Tibial artery (tissue), 4 donors: ENCODE measurements around the gene CLCN1.

ENCODE experiments used
- DNase-seq, 2 donors: peaks; one replicate each; pipeline ENCODE4 v3.0.0-alpha.2; 2019
- H3K27ac ChIP-seq, 2 donors: fragments of 200-600 bp; sonication (generic) in 1 of 2; 1 replicate in 1 of 2; 2 replicates in 1 of 2; pipeline ENCODE4 v1.5.1; 2018 to 2019; ENCODE audit warnings: mild to moderate bottlenecking in 1 of 2
- H3K27me3 ChIP-seq, 2 donors: fragments of 200-600 bp; sonication (generic) in 1 of 2; one replicate each; pipeline versions ENCODE4 v1.5.1 to v1.6.0; 2016 to 2019
- H3K36me3 ChIP-seq, 3 donors: fragments of 200-600 bp; sonication (generic) in 2 of 3; one replicate each; pipeline ENCODE4 v1.5.1; 2016 to 2019; ENCODE audit warnings: mild to moderate bottlenecking in 2 of 3
- H3K4me1 ChIP-seq, 4 donors: fragments of 200-600 bp; sonication (generic) in 2 of 4; 1 replicate in 3 of 4; 2 replicates in 1 of 4; pipeline ENCODE4 v1.5.1; 2016 to 2019
- H3K4me3 ChIP-seq, 2 donors: fragments of 200-600 bp; sonication (generic) in 1 of 2; 1 replicate in 1 of 2; 2 replicates in 1 of 2; pipeline ENCODE4 v1.5.1; 2018 to 2019; ENCODE audit warnings: mild to moderate bottlenecking in 2 of 2
- H3K9me3 ChIP-seq, 3 donors: fragments of 200-600 bp; sonication (generic) in 1 of 3; one replicate each; pipeline ENCODE4 v1.5.1; 2016 to 2019
- intact Hi-C: fragments of 100-400 bp; cut with DNase I; formaldehyde crosslinking; loops from one replicate; pipeline ENCODE4 v1.15.0; 2023; ENCODE audit warnings: low total_unique reads
- TF ChIP-seq, protein P1 (sequence below), 2 experiments: fragments of 200-600 bp in 1 of 2; fragments of 450-650 bp in 1 of 2; IDR thresholded peaks; one replicate each; pipeline ENCODE4 v1.5.1; 2017 to 2019; ENCODE audit warnings: antibody characterized with exemption in 2 of 2, mild to moderate bottlenecking in 1 of 2, moderate library complexity in 1 of 2

Gene CLCN1

DNA sequence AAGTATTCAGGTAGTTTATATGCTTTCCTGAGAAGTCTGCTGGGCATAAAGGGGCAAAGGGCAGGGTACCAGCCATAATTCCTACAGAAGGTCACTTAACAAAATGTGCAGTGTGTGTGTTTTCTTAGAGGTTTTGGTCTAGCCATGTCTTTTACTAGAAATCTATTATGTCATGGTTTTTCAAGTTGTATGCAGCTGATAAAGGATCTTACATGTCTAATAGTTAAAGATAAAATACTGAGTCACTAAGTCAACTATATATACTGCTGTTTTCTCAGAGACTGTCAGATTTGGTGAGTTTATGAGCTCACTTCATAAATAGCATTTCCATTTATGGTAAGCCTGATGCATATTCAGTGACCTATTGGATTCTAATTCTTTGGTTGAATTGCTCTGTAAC, 20.0 kb upstream of the CLCN1 start:
- Histone ChIP-seq H3K4me3 (no peak overlapping the region), H3K9me3 (no peaks in the 10 kb centered on the region), H3K4me1 (peaks cover 0 to 34% (median 18%) of the 10 kb centered on the region in 4 donors), H3K27ac (no peak overlapping the region), H3K36me3 (peaks cover 63 to 81% (median 69%) of the 10 kb centered on the region in 3 donors), H3K27me3 (no peaks in the 10 kb centered on the region)
- no peak for DNase-seq
- intact Hi-C loops, result no loop called here
- TF ChIP-seq, protein P1, sequence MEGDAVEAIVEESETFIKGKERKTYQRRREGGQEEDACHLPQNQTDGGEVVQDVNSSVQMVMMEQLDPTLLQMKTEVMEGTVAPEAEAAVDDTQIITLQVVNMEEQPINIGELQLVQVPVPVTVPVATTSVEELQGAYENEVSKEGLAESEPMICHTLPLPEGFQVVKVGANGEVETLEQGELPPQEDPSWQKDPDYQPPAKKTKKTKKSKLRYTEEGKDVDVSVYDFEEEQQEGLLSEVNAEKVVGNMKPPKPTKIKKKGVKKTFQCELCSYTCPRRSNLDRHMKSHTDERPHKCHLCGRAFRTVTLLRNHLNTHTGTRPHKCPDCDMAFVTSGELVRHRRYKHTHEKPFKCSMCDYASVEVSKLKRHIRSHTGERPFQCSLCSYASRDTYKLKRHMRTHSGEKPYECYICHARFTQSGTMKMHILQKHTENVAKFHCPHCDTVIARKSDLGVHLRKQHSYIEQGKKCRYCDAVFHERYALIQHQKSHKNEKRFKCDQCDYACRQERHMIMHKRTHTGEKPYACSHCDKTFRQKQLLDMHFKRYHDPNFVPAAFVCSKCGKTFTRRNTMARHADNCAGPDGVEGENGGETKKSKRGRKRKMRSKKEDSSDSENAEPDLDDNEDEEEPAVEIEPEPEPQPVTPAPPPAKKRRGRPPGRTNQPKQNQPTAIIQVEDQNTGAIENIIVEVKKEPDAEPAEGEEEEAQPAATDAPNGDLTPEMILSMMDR (IDR thresholded peaks at IDR 0.05), result no peak

DNA sequence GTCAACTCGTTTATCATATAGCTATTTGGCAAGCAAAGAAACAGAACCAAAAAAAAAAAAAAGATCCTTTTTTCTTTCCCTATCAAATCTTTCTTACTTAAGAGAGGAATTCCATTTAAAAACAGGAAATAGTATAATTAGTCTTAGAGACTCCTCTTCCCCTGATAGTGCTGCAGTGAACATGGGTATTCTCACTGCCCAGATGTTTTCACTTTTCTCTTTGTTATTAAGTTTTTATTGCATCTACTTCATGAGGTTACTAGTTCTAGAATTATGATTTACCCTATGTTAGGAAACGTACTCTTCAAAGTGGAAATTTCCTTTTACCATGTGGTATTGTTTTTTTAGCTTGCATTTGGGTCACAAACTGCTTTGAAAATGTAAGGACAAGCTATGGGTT, 19.2 kb upstream of the CLCN1 start:
- DNase-seq, result no peak
- Histone ChIP-seq H3K36me3 (peaks cover 71 to 84% (median 78%) of the 10 kb centered on the region in 3 donors), H3K27me3 (no peaks in the 10 kb centered on the region), H3K27ac (peak overlapping the region in 1 of 2 donors; percentile 7), H3K4me3 (no peak overlapping the region), H3K4me1 (peaks cover 0 to 27% (median 17%) of the 10 kb centered on the region in 4 donors), H3K9me3 (no peaks in the 10 kb centered on the region)
- TF ChIP-seq, protein P1 (IDR thresholded peaks at IDR 0.05), result no peak
- intact Hi-C loops, result no loop called here

DNA sequence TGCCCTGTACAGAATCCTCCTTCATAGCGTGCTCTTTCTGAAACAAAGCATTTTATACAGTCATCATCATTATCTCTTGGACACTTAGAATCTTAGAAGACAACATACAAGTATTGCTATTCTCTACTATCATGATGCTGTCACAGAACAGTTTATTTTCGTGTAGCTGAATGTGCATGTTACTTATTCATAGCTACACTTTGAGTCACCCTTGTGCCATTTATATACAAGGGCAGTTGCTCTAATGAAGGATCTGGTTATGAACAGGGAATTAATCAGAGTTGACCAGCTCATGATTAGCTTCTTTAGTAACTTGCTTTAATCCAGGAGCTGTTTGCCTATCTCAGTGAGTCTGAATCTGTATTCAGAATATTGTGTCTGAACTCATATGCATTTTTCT, 16.6 kb upstream of the CLCN1 start:
- intact Hi-C loops, result no loop called here

DNA sequence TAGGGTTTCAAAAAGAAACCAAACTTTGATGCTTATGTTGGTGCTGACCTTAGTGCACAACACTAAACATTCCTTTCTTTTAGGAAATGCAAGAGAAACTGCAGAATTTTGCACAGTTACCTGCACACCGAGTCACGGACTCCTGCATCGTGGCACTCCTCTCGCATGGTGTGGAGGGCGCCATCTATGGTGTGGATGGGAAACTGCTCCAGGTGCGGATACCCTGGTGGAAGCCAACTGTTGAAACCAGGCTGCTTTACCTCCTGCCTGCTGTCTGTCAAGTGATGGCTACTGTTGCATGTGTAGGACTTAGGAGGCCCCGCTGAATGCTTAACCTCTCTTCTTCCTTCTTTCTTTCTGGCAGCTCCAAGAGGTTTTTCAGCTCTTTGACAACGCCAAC, 16.1 kb upstream of the CLCN1 start:
- Histone ChIP-seq H3K27me3 (no peaks in the 10 kb centered on the region), H3K36me3 (peaks cover 76 to 82% (median 77%) of the 10 kb centered on the region in 3 donors), H3K9me3 (no peaks in the 10 kb centered on the region), H3K27ac (no peak overlapping the region), H3K4me1 (peaks cover 0 to 27% (median 17%) of the 10 kb centered on the region in 4 donors), H3K4me3 (no peak overlapping the region)
- intact Hi-C loops, result no loop called here
- TF ChIP-seq, protein P1 (IDR thresholded peaks at IDR 0.05), result peak in 1 of 2 experiments; percentile 28
- no peak for DNase-seq

More for the DNA sequence above, 16.6 kb upstream of the CLCN1 start:
- Histone ChIP-seq H3K27me3 (no peaks in the 10 kb centered on the region), H3K27ac (no peak overlapping the region), H3K9me3 (no peaks in the 10 kb centered on the region), H3K36me3 (peaks cover 76 to 82% (median 77%) of the 10 kb centered on the region in 3 donors), H3K4me1 (peaks cover 0 to 27% (median 17%) of the 10 kb centered on the region in 4 donors), H3K4me3 (no peak overlapping the region)
- TF ChIP-seq, protein P1 (IDR thresholded peaks at IDR 0.05), result no peak
- DNase-seq, result no peak

DNA sequence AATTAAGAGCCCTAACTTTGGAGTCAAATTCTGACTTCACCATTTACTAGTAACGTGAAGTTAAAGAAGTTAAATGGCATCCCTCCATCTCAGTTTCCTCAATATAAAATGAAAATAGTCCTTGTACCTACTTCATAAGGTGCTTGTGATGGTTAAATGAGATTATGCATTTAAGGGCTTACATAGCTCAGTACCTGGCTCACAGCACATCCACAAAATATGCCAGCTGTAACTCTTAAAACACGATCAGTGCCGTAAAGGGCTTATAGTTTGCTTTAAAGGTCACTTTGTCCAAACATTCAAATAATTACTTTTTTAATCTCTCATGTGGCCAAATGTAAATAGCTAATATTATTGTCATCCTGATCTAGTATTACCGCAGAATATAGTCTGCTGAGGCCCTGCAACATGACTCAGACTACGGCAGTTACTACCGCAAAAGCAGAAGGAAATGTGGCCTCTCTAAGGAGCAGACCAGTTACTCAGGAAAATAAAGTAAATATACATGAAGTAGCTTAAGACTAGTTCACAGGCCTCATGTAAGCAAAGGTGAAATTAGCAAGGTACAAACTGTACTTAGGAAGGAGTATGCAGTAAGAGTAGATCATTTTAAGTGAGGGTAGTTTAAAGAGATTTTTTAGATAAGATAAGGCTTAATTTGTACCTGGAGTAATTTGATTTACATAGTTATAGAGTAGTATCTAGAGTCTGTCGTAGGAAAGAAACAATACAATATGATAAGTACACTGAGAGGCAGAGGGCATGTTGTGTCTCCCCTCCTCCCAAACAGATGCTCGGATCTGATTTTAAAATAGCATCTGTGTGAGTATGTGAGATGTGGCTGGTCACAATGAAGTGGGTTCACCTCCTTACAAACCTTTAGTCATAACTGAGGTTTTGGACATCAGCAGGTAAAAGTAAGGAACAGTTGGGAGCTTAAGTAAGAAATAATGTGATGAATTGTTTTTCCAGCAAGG, 14.7 kb upstream of the CLCN1 start:
- Histone ChIP-seq H3K4me1 (peaks cover 0 to 19% (median 10%) of the 10 kb centered on the region in 4 donors), H3K9me3 (no peaks in the 10 kb centered on the region), H3K36me3 (peaks cover 76 to 83% (median 77%) of the 10 kb centered on the region in 3 donors), H3K4me3 (no peak overlapping the region), H3K27me3 (no peaks in the 10 kb centered on the region), H3K27ac (no peak overlapping the region)
- TF ChIP-seq, protein P1 (IDR thresholded peaks at IDR 0.05), result no peak
- DNase-seq, result no peak
- intact Hi-C loops, result no loop called here
